Lower lobe of right lung (tissue), 2 donors: ENCODE results near the gene SPHKAP. TPM values are rescaled to one million over a fixed set of nuclear protein-coding genes. Genes with fewer than 3 reads are reported as not detected.

Source experiments
- ATAC-seq, 2 donors: fragments of 200-7000 bp; cut with Tn5 transposase; one replicate each; pipeline ENCODE4 v1.9.1; 2020 to 2022; ENCODE audit warnings: mild to moderate bottlenecking in 2 of 2, moderate library complexity in 2 of 2
- DNase-seq: peaks from one replicate; pipeline ENCODE4 v3.0.0-alpha.2; 2020
- H3K27ac ChIP-seq: fragments of 200-600 bp; one replicate; pipeline ENCODE4 v1.8.0; 2022
- H3K27me3 ChIP-seq: fragments of 200-600 bp; one replicate; pipeline ENCODE4 v1.8.0; 2022; ENCODE audit warnings: low read depth
- H3K36me3 ChIP-seq: fragments of 200-600 bp; one replicate; pipeline ENCODE4 v1.8.0; 2022; ENCODE audit warnings: mild to moderate bottlenecking
- H3K4me1 ChIP-seq: fragments of 200-600 bp; one replicate; pipeline ENCODE4 v1.8.0; 2022
- H3K4me3 ChIP-seq: fragments of 200-600 bp; one replicate; pipeline ENCODE4 v1.8.0; 2022; ENCODE audit warnings: mild to moderate bottlenecking
- H3K9me3 ChIP-seq: fragments of 200-600 bp; one replicate; pipeline ENCODE4 v1.8.0; 2022
- CTCF ChIP-seq: fragments of 200-600 bp; IDR thresholded peaks from one replicate; pipeline ENCODE4 v1.8.0; 2022; ENCODE audit warnings: antibody characterized with exemption, mild to moderate bottlenecking
- intact Hi-C: fragments of 100-400 bp; cut with DNase I; formaldehyde crosslinking; loops from one replicate; pipeline ENCODE4 v1.11.0; 2022
- total RNA-seq: library from RNA; stranded (reverse); fragmentation: NEBNext Ultra II Directional; extraction: Animal tissue kit (Norgen Biotek cat#: 25700); gene quantifications from one replicate; pipeline ENCODE4 v1.2.1, GENCODE V29; 2021
- donor health status: DM: no; HTN: yes; CAD: no; lungs with severe emphysema.

Gene SPHKAP
- total RNA-seq, 1 donor from 2014 or later = 0.06 TPM

GRCh38 chr2:228180181-228181097 is 1.0 kb downstream of the SPHKAP start:
- Histone ChIP-seq H3K9me3 (no peaks in the 10 kb centered on the region), H3K4me3 (no peak overlapping the region), H3K27ac (no peak overlapping the region), H3K4me1 (no peaks in the 10 kb centered on the region), H3K27me3 (peaks cover 24% of the 10 kb centered on the region), H3K36me3 (no peaks in the 10 kb centered on the region)
- no peak for DNase-seq
- intact Hi-C loops = no loop called here
- no peak for TF ChIP-seq CTCF
- ATAC-seq = peak in 1 of 2 donors; percentile 15

GRCh38 chr2:228167290-228167689 is 14.2 kb downstream of the SPHKAP start:
- intact Hi-C loops = no loop called here
- ATAC-seq = no peak
- no peak for TF ChIP-seq CTCF

GRCh38 chr2:228164718-228165117 is 16.8 kb downstream of the SPHKAP start:
- intact Hi-C loops = no loop called here
- TF ChIP-seq CTCF = no peak

More at GRCh38 chr2:228167290-228167689, 14.2 kb downstream of the SPHKAP start:
- Histone ChIP-seq H3K27me3 (no peaks in the 10 kb centered on the region), H3K36me3 (no peaks in the 10 kb centered on the region), H3K4me3 (no peak overlapping the region), H3K9me3 (no peaks in the 10 kb centered on the region), H3K27ac (no peak overlapping the region), H3K4me1 (no peaks in the 10 kb centered on the region)
- no peak for DNase-seq

GRCh38 chr2:228157841-228158240 is 23.6 kb downstream of the SPHKAP start:
- no peaks in the 10 kb centered on the region for H3K36me3 ChIP-seq
- intact Hi-C loops = no loop called here
- H3K27ac ChIP-seq = no peak overlapping the region
- no peaks in the 10 kb centered on the region for H3K4me1 ChIP-seq
- no peak for ATAC-seq
- no peaks in the 10 kb centered on the region for H3K27me3 ChIP-seq
- H3K4me3 ChIP-seq = no peak overlapping the region
- peaks cover 4% of the 10 kb centered on the region for H3K9me3 ChIP-seq
- no peak for DNase-seq
- no peak for TF ChIP-seq CTCF

More at GRCh38 chr2:228164718-228165117, 16.8 kb downstream of the SPHKAP start:
- Histone ChIP-seq H3K4me1 (no peaks in the 10 kb centered on the region), H3K36me3 (no peaks in the 10 kb centered on the region), H3K4me3 (no peak overlapping the region), H3K27me3 (no peaks in the 10 kb centered on the region), H3K9me3 (no peaks in the 10 kb centered on the region), H3K27ac (no peak overlapping the region)
- DNase-seq (no peak), ATAC-seq (no peak)

- DNase-seq = no peak
- Histone ChIP-seq H3K27me3 (no peaks in the 10 kb centered on the region), H3K4me3 (no peak overlapping the region), H3K27ac (no peak overlapping the region), H3K36me3 (no peaks in the 10 kb centered on the region), H3K9me3 (no peaks in the 10 kb centered on the region), H3K4me1 (no peaks in the 10 kb centered on the region)
- intact Hi-C loops = no loop called here
- TF ChIP-seq CTCF = no peak
- no peak for ATAC-seq
Observed at GRCh38 chr2:228144961-228145360, 36.5 kb downstream of the SPHKAP start.
